ENCODE results near the gene IFIT1B. TPM values are rescaled to one million over a fixed set of nuclear protein-coding genes. Genes with fewer than 3 reads are reported as not detected.

Gene IFIT1B
- total RNA-seq, 4 donors from 2014 or later, result not detected

GRCh38 chr10:89374713-89375141 is 3.1 kb upstream of the IFIT1B start:
- TF ChIP-seq CTCF (IDR thresholded peaks at IDR 0.05), result no peak
- TF ChIP-seq POLR2A (IDR thresholded peaks at IDR 0.05), result no peak
- Histone ChIP-seq H3K36me3 (no peaks in the 10 kb centered on the region), H3K4me1 (peaks cover 17 to 23% of the 10 kb centered on the region in 2 donors), H3K9me3 (no peaks in the 10 kb centered on the region), H3K27me3 (no peaks in the 10 kb centered on the region), H3K27ac (peak overlapping the region; percentile 80 to 92 (median 92)), H3K4me3 (replicated peaks in 1 of 3) (no peak overlapping the region)
- intact Hi-C loops (cut with DNase I), result no loop called here
- DNase-seq, result peak; percentile 23 to 43

GRCh38 chr10:89379103-89379502 is 1.2 kb downstream of the IFIT1B start:
- no peaks in the 10 kb centered on the region for H3K9me3 ChIP-seq
- TF ChIP-seq CTCF (IDR thresholded peaks at IDR 0.05) (no peak), POLR2A (IDR thresholded peaks at IDR 0.05) (no peak)
- intact Hi-C loops (cut with DNase I), result no loop called here
- no peak overlapping the region for H3K4me3 ChIP-seq (replicated peaks in 1 of 3)
- no peak for DNase-seq
- no peaks in the 10 kb centered on the region for H3K27me3 ChIP-seq
- H3K27ac ChIP-seq, result no peak overlapping the region
- H3K36me3 ChIP-seq, result no peaks in the 10 kb centered on the region
- peaks cover 9 to 11% of the 10 kb centered on the region in 2 donors for H3K4me1 ChIP-seq

GRCh38 chr10:89382757-89383156 is 4.9 kb downstream of the IFIT1B start:
- intact Hi-C loops (cut with DNase I), result no loop called here
- TF ChIP-seq POLR2A (IDR thresholded peaks at IDR 0.05), result no peak
- TF ChIP-seq CTCF (IDR thresholded peaks at IDR 0.05), result no peak
- Histone ChIP-seq H3K4me3 (replicated peaks in 1 of 3) (no peak overlapping the region), H3K27ac (no peak overlapping the region), H3K36me3 (no peaks in the 10 kb centered on the region), H3K9me3 (no peaks in the 10 kb centered on the region), H3K27me3 (no peaks in the 10 kb centered on the region), H3K4me1 (no peaks in the 10 kb centered on the region)
- 90 to 94% methylated on average over 1 of the region's 1 CpG for WGBS, 2 donors
- no peak for DNase-seq

GRCh38 chr10:89384474-89385340 is 6.9 kb downstream of the IFIT1B start:
- Histone ChIP-seq H3K27me3 (no peaks in the 10 kb centered on the region), H3K36me3 (no peaks in the 10 kb centered on the region), H3K4me3 (replicated peaks in 1 of 3) (no peak overlapping the region), H3K9me3 (no peaks in the 10 kb centered on the region), H3K27ac (no peak overlapping the region), H3K4me1 (no peaks in the 10 kb centered on the region)
- intact Hi-C loops (cut with DNase I), result no loop called here
- no peak for DNase-seq
- no peak for TF ChIP-seq CTCF (IDR thresholded peaks at IDR 0.05)
- TF ChIP-seq POLR2A (IDR thresholded peaks at IDR 0.05), result no peak
- WGBS, 2 donors, result 82 to 87% methylated on average over 4 of the region's 4 CpGs

GRCh38 chr10:89388806-89389205 is 10.9 kb downstream of the IFIT1B start:
- Histone ChIP-seq H3K4me3 (replicated peaks in 1 of 3) (no peak overlapping the region), H3K27ac (no peak overlapping the region), H3K27me3 (no peaks in the 10 kb centered on the region), H3K4me1 (peaks cover 11 to 12% of the 10 kb centered on the region in 2 donors), H3K9me3 (no peaks in the 10 kb centered on the region), H3K36me3 (no peaks in the 10 kb centered on the region)
- TF ChIP-seq POLR2A (IDR thresholded peaks at IDR 0.05), result no peak
- TF ChIP-seq CTCF (IDR thresholded peaks at IDR 0.05), result no peak
- DNase-seq, result no peak
- intact Hi-C loops (cut with DNase I), result no loop called here
- WGBS, 2 donors, result 69 to 82% methylated on average over 2 of the region's 2 CpGs

Measured in thyroid gland (tissue), 4 donors.